ENCODE measurements around the gene MYO1B. TPM values are rescaled to one million over a fixed set of nuclear protein-coding genes. Genes with fewer than 3 reads are reported as not detected.

MYO1B gene
- total RNA-seq, 1 experiment from 2014 or later = 241 TPM

DNA sequence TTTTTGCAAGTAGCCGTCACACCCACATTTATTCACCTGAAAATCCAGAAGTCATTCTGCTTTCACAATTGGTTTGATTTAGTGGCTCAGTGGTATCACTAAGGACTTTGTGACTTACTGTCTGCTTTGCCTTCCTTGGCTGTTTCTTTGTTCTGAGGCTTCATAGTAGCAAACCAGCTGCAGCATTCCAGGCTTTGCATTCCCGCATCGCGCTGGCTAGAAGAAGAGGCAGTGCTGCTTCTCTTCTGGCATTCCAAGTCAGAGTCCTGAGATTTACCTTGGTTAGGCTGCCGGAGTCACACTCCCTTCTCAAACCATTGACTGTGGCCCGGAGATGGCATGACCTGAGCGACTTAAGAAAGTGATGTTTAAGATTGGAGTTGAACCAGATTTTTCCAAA is 35.1 kb downstream of the MYO1B start:
- H3K4me3 Mint-ChIP-seq (ENCODE audit: unreplicated experiment) = no peak overlapping the region
- no peak for DNase-seq (ENCODE audit: unreplicated experiment)
- H3K4me1 Mint-ChIP-seq (ENCODE audit: insufficient read depth, unreplicated experiment) = no peaks in the 10 kb centered on the region
- intact Hi-C loops (cut with micrococcal nuclease) = no loop called here
- peaks cover 43% of the 10 kb centered on the region for H3K36me3 Mint-ChIP-seq (ENCODE audit: insufficient read depth, unreplicated experiment)
- BruUV-seq (replicated peaks) = no TSS peak
- H3K27ac Mint-ChIP-seq (ENCODE audit: low read depth, unreplicated experiment) = no peak overlapping the region
- H3K9me3 Mint-ChIP-seq (ENCODE audit: unreplicated experiment) = no peaks in the 10 kb centered on the region
- ChIA-PET CTCF (interaction anchor here (1.0 kb wide), 1 partner anchor 15 kb away, joined by 3 read pairs; no protein-coding TSS in a partner anchor), POLR2A (interaction anchor here (0.9 kb wide), 1 partner anchor 9 kb away, joined by 3 read pairs; no protein-coding TSS in a partner anchor)
- no peaks in the 10 kb centered on the region for H3K27me3 Mint-ChIP-seq (ENCODE audit: insufficient read depth, unreplicated experiment)
- TF ChIP-seq, protein P1, sequence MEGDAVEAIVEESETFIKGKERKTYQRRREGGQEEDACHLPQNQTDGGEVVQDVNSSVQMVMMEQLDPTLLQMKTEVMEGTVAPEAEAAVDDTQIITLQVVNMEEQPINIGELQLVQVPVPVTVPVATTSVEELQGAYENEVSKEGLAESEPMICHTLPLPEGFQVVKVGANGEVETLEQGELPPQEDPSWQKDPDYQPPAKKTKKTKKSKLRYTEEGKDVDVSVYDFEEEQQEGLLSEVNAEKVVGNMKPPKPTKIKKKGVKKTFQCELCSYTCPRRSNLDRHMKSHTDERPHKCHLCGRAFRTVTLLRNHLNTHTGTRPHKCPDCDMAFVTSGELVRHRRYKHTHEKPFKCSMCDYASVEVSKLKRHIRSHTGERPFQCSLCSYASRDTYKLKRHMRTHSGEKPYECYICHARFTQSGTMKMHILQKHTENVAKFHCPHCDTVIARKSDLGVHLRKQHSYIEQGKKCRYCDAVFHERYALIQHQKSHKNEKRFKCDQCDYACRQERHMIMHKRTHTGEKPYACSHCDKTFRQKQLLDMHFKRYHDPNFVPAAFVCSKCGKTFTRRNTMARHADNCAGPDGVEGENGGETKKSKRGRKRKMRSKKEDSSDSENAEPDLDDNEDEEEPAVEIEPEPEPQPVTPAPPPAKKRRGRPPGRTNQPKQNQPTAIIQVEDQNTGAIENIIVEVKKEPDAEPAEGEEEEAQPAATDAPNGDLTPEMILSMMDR (IDR thresholded peaks at IDR 0.05; ENCODE audit: unreplicated experiment) = no peak

DNA sequence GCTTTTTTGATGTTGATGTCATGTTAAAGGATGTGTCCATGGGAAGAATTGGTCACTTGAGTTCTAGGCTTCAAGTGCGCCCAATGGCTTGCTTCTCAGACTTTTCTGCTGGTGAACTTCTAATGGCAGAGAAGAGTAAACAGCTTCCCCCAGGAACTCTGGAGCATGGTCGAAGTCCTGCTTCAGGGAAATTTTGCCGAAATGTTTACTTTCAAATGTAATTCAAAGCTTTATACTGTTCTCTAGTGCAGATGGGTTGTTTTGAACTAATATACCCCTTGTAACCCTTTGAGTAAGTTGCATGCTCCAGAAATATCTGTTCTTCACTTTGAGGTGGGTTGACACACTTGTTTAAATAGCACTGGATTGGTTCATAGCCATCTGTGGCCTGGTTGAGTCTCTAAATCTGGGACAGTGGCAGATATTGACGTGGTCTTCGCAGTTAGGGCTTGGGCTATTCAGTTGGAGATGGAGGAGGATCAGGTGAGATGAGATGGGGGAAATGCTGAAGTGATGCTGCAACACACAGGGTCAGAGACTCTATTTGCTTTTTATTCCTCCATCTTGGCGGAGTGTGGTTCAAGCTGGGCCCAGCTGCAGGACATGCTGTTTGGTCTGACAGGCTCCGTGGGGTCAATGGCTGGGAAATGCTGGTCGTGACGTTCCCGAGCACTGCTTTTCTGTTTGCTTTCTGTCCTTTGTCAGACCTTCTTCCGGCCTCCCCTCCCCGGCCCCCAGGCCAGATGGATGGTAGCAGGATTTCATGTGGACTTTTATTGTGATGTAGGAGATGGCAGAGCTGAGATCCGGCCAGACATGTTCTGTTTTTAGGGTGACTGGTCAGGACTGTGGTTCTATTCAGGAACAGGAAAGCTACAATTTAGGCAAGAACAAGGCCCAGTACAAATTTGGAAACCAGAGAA is 35.9 kb downstream of the MYO1B start:
- Mint-ChIP-seq H3K4me3 (ENCODE audit: unreplicated experiment) (no peak overlapping the region), H3K4me1 (ENCODE audit: insufficient read depth, unreplicated experiment) (no peaks in the 10 kb centered on the region), H3K36me3 (ENCODE audit: insufficient read depth, unreplicated experiment) (peaks cover 48% of the 10 kb centered on the region), H3K27ac (ENCODE audit: low read depth, unreplicated experiment) (no peak overlapping the region), H3K9me3 (ENCODE audit: unreplicated experiment) (no peaks in the 10 kb centered on the region), H3K27me3 (ENCODE audit: insufficient read depth, unreplicated experiment) (no peaks in the 10 kb centered on the region)
- TF ChIP-seq, protein P1 (IDR thresholded peaks at IDR 0.05; ENCODE audit: unreplicated experiment) = no peak
- no peak for DNase-seq (ENCODE audit: unreplicated experiment)
- ChIA-PET CTCF (interaction anchor here (1.2 kb wide), 1 partner anchor 63 kb away, joined by 4 read pairs; no protein-coding TSS in a partner anchor), POLR2A (no interaction called here)
- no TSS peak for BruUV-seq (replicated peaks)
- intact Hi-C loops (cut with micrococcal nuclease) = no loop called here

DNA sequence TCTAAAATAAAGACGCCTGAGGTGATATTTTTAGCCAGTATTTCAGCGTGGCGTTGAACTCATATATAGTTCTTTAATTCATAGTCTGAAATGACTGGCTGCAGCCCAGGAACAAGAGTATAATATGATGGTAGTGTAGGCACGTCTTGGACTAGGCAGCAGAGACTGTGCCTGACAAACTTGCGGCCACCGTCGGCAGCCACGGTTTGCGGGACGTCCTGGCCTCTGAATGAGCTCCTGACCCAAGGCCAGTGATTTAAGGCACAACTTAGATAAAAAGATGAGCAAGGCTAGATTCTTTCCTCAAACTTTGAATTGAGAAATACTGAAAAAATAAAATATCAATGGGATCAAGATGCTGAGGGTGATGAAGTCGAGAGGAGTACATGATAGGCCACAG is 40.0 kb downstream of the MYO1B start:
- Mint-ChIP-seq H3K36me3 (ENCODE audit: insufficient read depth, unreplicated experiment) (peaks cover 50% of the 10 kb centered on the region), H3K4me1 (ENCODE audit: insufficient read depth, unreplicated experiment) (no peaks in the 10 kb centered on the region), H3K4me3 (ENCODE audit: unreplicated experiment) (no peak overlapping the region), H3K9me3 (ENCODE audit: unreplicated experiment) (no peaks in the 10 kb centered on the region), H3K27me3 (ENCODE audit: insufficient read depth, unreplicated experiment) (no peaks in the 10 kb centered on the region), H3K27ac (ENCODE audit: low read depth, unreplicated experiment) (no peak overlapping the region)
- DNase-seq (ENCODE audit: unreplicated experiment) = no peak
- intact Hi-C loops (cut with micrococcal nuclease) = no loop called here
- TF ChIP-seq, protein P1 (IDR thresholded peaks at IDR 0.05; ENCODE audit: unreplicated experiment) = no peak
- POLR2A ChIA-PET = no interaction called here
- CTCF ChIA-PET = no interaction called here
- BruUV-seq (replicated peaks) = no TSS peak

DNA sequence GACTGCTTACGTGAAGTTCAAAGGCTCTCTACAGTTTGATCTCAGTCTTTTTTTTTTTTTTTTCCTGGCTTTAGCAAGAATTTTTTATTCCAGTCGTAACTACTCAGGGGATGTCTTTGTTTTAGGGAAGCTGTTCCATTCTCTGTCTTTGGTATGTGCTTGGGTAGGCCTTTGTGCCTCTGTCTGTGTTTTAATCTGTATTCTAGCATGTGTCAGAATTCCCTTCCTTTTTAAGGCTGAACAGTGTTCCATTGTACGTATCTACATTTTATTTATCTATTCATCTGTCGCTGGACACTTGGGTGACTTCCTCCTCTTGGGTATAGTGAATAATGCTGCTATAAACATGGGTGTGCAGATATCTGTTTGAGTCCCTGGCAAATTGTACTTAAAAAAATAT is 42.6 kb downstream of the MYO1B start:
- Mint-ChIP-seq H3K9me3 (ENCODE audit: unreplicated experiment) (no peaks in the 10 kb centered on the region), H3K27ac (ENCODE audit: low read depth, unreplicated experiment) (no peak overlapping the region), H3K4me1 (ENCODE audit: insufficient read depth, unreplicated experiment) (peaks cover 13% of the 10 kb centered on the region)

More for the DNA sequence above, 42.6 kb downstream of the MYO1B start:
- Mint-ChIP-seq H3K36me3 (ENCODE audit: insufficient read depth, unreplicated experiment) (peaks cover 28% of the 10 kb centered on the region), H3K4me3 (ENCODE audit: unreplicated experiment) (no peak overlapping the region), H3K27me3 (ENCODE audit: insufficient read depth, unreplicated experiment) (no peaks in the 10 kb centered on the region)
- CTCF ChIA-PET = interaction anchor here (0.5 to 2.0 kb wide), 6 partner anchors 12 to 235 kb away, joined by 3 to 5 read pairs (median 4); no protein-coding TSS in a partner anchor
- DNase-seq (ENCODE audit: unreplicated experiment) = no peak
- no TSS peak for BruUV-seq (replicated peaks)
- TF ChIP-seq, protein P1 (IDR thresholded peaks at IDR 0.05; ENCODE audit: unreplicated experiment) = no peak
- intact Hi-C loops (cut with micrococcal nuclease) = no loop called here
- POLR2A ChIA-PET = interaction anchor here (0.7 to 1.8 kb wide), 4 partner anchors 9 to 42 kb away, joined by 3 to 6 read pairs (median 4); no protein-coding TSS in a partner anchor

Measured in MCF 10A (cell line).